Activated T-helper 9 cell treated with anti-CD3 and anti-CD28 coated beads, Interleukin-2, amount 50 U/mL, for 16 hours (primary cell): ENCODE results near the gene C19orf25.
"Not testable (repeated sequence)": the region's sequence is repeated elsewhere in the genome, so short reads cannot be mapped to it uniquely, and the experiment has no call there.

Source experiments
- DNase-seq: peaks from one replicate; pipeline ENCODE4 v3.0.0-alpha.2; 2020; ENCODE audit warnings: low read depth

The C19orf25 gene

DNA sequence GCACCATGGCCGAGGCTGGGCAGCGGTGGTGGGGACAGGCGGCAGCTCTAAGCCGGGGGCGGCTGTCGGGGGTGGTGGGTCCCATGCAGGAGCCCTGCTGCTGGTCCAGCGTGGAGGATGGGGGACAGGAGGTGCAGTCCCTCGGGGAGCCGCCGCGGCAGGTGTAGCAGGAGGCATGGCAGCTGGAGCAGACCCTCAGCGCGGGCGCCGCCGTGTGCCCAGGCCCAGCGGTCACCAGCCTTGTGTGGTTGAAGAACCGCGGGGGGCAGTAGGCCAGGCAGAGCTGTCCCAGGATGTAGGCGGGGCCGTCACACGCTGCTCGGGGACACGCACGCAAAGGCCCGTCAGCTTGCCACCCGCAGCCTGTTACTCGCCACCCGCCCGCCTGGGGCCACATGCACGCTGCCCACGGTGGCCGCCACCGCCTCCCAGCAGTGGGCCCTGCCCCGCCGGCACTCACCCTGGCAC lies 2.9 kb upstream of the C19orf25 start:
- DNase-seq: no peak

DNA sequence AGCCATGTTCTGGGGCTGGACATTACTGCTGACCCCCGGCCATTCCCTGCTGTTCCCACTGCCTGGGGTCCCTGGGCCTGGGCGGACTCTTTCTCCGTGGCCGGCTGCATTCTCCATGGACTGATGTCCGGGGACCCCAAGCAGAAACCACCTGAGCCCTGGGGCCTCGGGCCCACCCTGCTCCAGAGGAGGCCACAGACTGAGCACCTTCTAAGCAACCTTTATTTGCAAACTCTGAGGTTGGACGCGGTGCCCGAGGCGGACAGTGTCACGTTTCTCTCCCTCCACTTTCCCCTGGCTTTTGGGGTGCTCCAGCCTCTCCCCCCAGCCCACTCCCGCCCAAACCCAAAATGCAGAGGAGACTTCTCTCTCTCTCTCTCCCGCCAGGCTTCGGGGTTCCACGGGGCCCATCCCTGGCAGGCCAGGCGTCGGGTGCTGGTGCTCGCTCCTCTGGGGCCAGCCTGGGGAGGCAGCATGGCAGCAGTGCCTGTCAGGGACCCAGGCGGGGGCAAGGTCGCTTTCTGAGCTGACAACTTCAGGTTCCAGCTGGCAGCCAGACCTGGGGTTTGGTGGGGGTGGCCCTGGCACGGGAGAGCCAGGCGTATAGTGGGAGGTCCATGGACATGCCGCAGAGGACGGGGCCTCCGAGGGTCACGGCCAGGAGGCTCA lies 2.3 kb upstream of the C19orf25 start:
- DNase-seq: no peak

DNA sequence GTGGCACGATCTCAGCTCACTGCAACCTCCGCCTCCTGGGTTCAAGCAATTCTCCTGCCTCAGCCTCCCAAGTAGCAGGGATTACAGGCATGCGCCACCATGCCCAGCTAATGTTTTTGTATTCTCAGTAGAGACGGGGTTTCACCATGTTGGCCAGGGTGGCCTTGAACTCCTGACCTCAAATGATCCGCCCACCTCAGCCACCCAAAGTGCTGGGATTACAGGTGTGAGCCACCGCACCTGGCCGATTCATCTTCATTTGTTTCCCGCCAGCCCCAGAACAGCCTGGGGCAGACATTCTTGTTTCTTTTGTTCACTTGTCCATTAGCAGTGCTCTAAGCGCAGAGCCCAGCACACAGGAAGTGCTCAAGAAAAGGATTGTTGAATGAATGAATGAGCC lies 2.0 kb downstream of the C19orf25 start:
- DNase-seq: not testable (repeated sequence)

DNA sequence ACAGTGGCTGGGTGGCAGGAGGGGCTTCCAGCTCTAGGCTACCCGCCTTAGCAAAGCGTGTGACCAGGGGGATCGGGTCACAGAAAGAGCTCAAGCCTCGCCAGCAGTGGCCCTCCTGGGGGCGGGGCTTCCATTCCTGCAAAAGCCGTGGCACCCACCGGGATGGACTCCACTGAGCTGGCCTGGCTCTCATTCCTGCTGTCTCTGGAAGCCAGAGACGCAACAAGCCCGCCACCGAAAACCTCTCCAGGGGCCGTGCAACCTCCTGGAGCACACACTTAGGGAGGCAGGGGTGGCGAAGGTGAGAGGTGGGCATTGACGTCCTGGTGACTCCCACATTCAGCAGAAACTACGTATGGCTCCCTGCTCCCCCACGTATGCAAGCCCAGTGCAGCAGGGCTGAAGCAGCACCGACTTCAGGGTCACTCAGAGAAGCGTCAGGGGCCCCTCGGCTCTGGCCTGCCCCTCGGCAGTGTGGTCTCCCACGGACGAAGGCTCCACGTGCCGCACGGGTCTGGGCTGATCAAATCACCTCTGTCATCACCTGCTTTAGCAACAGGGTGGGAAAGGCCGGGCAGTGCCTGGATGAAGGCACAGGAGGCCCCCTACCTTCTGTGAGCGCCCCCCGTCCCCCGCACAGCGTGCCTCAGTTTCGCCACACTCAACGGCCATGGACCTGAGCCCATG lies 3.1 kb downstream of the C19orf25 start:
- no peak for DNase-seq

DNA sequence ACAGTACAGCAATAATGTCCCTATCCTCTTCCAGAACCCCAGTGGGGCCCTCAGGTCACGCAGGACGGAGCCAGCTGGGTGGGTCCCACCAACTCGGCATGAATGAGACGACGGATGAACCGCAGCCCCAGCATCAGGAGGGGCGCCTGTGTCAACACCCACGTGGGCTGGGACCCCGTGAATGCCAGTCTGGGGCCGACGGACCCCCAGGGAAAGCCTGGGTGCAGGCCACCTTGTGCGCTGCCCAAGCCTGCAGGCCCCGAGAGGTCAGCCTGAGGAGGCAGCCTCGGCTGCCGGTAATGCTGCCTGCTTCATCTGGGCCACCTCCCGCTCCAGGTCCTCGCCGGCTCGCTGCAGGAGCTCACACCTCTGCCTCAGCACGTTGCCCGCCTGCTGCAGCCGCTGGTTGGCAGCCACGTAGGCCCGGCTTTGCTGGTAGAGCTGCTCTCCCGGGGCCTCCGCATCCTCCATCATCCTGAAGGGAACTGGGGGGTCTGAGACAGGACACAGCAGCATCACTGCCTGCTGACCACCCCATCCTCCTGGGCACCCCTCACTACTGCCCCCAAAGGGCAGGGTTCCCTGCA lies 4.2 kb downstream of the C19orf25 start:
- no peak for DNase-seq

DNA sequence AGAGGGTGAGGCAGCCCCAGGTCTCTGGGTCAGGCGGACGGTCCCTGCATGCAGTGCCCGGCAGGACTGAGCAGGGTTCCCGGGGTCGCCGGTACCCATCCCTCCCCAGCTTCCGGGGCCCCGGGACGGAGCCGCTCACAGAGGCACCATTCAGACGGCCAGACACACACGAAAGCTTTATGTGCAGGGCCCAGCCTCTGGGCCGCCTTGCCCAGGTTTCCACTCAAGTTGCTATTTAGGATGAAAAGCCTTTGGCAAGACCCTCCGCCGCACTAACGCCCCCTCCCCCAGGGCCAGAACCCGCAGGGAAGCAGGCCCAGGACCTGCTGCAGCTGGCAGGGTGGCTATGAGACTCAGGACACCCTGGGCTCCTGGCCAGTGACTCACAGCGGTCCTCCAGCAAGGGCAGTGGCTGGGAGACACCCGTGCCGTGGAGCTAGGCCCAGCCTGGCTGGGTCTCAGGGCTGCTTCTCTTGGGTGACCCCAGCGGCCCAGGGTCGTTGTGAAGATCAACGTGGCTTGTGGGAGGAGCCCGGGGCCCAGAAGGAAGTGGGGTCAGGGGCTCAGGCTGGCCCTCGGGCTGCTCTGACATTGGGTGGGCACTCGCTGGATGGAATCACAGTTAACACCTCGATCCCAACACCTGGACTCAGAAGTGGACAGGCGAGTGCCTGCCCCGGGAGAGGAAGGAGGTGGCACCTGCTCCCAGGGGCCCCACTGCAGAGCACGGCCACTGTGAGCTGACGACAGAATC lies 4.8 kb downstream of the C19orf25 start:
- DNase-seq: no peak

DNA sequence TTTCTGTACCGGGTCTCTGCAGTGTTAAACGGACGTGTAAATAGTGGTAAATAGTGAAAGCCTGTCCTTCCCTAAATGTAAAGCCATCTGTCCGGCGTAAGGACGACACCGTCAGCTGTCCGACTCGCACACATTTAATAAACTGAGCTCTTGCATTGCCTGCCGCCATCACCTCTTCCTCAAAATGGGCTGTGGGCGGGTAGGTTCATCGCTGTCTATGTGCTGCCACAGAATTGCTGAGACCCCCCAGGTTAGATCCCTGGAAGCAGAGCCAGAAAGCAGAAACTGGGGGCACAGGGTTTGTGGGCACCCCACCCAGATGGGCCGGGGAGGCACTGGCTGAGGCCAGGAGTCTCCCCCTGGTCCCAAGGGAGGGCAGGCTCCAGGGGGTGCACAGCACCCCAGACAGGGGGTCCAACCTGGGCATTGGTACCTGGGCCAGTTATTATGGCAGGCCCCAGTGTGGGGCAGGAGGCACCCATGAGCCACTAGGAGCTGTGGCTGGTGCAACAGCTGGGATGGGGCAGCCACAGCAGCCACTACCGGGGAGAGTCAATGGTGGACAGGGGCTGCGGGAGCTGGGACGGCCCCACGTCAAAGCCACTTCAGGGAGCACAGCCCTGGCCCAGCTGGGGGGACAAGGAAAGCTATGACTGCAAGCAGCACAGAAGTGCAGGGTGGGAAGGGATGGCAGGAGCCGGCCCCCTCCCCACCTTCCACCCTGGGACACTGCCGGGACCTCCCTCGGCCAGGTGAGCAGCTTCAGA lies 5.7 kb downstream of the C19orf25 start:
- no peak for DNase-seq

DNA sequence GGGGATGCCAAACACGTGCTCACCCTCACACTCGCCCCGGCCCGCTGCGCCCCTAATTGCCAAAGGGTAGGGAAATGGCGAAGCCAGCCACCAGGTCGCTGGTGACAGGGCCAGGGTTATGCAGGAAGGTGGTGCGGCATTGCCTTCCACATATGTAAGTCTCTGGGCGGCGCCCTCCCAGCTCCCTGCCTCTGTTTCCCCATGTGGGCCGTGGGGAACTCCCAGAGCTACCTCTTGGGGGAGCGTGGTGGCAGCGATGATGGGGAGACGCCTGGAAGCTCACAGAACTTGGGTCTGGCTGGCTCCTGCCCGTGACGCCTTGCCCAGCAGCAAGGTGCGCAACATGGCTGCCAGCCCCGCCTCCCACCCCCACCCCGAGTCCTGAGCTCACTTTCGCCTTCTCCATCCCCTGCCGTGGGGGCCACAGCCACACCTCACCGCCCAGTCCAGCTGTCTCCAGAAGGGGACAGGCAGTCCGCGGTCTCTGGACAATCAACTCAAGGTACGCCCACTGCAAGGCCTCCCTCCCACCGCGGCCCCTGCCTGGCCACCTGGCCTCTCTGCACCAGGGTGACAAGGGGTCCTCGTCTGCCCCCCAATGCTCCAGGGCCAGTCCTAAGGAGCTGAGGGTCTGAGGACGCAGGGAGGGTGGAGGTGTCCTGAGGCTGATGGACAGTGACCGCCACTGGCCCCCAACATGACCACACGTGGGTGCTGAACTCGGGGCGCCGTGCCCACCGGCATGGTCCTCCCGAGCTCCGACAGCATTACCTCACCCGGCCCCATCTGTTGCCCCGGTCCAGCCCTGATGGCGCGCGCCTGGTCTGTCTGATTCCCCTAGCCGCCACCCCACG lies 6.6 kb downstream of the C19orf25 start:
- no peak for DNase-seq

DNA sequence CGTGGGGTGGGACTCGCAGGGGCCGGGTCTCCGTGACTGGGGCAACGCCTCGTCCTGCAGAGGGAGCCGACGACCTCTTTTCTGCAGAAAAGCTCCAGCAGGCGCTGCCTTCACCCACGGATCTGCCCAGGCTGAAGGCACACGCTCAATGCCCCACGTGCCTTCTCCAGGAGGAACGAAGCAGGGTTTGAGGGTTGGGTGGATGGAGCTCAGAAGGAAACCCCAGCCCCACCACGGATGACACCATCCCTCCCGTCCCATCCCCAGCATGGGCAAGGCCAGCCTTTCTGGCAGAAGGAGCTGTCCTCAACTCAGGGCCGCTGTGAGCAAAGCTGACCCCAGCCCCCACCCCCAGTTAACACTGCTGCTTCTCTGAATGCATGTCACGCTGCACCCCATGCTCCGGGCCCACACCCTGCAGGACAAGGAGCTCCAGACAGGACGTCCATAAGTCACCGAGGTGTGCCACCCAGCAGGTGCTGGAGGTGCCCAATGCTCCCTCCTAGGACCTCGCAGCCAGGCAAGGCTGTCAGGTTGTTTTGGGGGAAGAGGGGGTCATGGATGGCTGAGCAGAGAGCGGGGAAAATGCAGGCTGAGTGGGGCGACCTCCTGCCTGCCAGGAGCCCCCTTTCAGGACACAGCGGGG lies 7.4 kb downstream of the C19orf25 start:
- DNase-seq: no peak

DNA sequence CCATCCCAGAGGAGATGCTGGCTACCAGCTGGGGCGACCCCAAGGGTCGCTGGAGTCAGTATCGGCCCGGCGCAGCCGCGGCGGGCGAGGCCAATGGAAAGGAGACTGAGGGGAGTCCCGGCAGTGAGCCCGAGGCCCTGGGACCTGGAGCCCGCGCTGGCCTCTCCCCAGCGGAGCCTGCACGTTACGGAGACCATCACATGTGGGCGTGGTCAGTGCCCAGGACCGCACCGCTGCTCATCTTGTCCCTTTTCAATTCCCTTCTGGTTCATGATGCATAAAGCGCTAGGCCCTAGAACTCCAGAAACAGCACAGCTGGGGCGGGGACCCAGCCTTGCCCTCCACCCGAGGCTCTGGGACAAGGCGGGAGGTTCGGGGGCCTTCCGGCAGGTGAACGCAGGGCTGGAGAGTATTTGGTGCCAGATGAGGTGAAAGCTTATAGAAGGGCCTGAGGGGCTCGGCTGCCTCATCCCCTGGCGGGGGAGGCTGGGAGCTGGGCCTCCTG lies 8.0 kb downstream of the C19orf25 start:
- DNase-seq: no peak

DNA sequence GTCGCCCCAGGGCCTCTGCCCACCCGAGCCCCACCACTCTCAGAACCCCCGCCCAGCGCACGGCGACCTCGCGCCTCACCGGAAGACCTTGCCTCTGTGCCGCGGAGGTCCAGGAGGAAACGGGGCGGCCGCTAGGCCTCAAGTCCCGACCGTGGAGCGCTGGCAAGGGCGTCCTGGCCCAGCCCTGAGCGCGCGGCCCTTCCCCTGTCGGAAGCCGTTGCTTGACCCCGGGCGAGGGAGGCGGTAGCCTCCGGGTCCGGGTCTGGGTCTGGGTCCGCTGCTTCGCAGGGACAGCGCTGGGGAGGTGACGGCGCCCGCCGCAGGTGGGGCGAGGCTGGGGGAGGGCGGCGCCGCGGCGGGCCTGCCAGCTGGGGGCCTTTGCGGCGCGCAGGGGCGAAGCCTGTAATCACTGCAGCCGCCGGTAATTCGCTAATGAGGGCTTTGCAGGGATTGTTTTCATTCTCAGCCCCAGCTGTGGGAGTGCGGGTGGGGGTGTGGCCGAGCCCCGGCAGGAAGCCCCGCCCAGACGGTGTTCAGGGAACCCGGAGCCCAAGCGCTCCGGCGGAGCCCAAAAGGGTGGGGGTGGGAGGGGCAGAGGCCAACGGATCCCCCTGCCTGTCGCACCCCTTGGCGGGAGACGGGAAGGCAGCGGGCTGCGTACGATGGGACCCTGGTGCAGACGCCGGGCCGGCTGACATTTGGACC lies 8.6 kb downstream of the C19orf25 start:
- DNase-seq: peak; percentile 58

DNA sequence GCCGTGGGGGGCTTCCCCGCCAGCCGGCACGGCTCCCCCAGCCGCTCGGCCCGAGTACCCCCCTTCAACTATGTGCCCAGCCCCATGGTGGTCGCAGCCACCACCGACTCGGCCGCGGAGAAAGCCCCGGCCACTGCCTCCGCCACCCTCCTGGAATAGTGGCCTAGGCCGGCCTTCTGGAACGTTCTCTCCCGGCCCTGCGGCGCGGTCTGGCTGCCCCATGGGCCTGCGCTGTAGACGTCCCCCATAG lies 9.0 kb downstream of the C19orf25 start:
- DNase-seq: no peak

DNA sequence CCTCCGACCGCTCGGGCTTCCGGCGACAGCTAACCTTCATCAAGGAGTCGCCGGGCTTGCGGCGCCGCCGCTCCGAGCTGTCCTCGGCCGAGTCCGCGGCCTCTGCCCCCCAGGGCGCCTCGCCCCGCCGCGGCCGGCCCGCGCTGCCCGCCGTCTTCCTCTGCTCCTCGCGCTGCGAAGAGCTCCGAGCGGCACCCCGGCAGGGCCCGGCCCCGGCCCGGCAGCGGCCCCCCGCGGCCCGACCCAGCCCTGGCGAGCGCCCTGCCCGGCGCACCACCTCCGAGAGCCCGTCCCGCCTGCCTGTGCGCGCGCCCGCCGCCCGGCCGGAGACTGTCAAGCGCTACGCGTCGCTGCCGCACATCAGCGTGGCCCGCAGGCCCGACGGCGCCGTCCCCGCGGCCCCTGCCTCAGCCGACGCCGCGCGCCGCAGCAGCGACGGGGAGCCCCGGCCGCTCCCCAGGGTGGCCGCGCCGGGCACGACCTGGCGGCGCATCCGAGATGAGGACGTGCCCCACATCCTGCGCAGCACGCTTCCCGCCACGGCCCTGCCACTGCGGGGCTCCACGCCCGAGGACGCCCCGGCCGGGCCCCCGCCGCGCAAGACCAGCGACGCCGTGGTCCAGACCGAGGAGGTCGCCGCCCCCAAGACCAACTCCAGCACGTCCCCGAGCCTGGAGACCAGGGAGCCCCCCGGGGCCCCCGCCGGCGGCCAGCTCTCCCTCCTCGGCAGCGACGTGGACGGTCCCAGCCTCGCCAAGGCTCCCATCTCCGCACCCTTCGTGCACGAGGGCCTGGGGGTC lies 9.6 kb downstream of the C19orf25 start:
- DNase-seq: no peak

DNA sequence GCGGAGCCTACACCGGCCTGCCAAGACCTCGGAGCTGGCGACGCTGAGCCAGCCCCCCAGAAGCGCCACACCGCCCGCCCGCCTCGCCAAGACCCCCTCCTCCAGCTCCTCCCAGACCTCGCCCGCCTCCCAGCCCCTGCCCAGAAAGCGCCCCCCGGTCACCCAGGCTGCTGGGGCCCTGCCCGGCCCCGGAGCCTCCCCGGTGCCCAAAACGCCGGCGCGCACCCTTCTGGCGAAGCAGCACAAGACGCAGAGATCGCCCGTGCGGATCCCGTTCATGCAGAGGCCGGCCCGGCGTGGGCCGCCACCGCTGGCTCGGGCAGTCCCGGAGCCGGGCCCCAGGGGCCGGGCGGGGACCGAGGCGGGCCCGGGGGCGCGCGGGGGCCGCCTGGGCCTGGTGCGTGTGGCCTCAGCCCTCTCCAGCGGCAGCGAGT lies 10.2 kb downstream of the C19orf25 start:
- DNase-seq: no peak

DNA sequence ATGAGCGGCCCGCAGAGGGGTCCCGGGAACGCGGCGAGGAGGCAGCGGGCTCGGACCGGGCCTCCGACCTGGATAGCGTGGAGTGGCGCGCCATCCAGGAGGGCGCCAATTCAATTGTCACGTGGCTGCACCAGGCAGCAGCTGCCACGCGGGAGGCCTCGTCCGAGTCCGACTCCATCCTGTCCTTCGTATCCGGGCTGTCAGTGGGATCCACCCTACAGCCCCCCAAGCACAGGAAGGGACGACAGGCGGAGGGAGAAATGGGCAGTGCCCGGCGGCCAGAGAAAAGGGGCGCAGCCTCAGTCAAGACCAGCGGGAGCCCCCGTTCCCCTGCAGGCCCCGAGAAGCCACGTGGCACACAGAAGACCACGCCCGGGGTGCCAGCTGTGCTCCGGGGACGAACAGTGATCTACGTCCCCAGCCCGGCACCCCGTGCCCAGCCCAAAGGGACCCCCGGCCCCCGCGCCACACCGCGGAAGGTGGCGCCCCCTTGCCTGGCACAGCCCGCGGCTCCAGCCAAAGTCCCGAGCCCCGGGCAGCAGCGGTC lies 10.7 kb downstream of the C19orf25 start:
- DNase-seq: no peak

DNA sequence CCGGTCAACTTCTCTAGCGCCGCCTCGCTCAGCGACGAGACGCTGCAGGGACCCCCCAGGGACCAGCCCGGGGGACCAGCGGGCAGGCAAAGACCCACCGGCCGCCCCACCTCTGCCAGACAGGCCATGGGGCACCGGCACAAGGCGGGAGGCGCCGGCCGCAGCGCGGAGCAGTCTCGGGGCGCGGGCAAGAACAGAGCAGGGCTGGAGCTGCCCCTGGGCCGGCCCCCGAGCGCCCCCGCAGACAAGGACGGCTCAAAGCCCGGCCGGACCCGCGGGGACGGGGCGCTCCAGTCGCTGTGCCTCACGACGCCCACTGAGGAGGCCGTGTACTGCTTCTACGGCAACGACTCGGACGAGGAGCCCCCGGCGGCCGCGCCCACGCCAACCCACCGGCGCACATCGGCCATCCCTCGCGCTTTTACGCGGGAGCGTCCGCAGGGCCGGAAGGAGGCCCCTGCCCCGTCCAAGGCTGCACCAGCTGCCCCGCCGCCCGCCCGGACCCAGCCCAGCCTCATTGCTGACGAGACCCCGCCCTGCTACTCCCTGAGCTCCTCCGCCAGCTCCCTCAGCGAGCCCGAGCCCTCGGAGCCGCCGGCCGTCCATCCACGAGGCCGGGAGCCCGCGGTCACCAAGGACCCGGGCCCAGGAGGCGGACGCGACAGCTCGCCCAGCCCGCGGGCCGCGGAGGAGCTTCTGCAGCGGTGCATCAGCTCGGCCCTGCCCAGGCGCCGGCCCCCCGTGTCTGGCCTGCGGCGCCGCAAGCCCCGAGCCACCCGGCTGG lies 11.3 kb downstream of the C19orf25 start:
- no peak for DNase-seq

DNA sequence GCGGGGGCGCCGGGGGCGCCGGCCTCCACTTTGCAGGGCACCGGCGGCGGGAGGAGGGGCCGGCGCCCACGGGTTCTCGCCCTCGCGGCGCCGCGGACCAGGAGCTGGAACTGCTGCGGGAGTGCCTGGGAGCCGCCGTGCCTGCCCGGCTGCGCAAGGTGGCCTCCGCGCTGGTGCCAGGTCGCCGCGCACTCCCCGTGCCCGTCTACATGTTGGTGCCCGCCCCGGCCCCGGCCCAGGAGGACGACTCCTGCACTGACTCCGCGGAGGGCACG lies 11.9 kb downstream of the C19orf25 start:
- no peak for DNase-seq
